RWPE2 (cell line): ENCODE data around the gene DUSP28.

Experiments used
- ATAC-seq: fragments of 200-7000 bp; cut with Tn5 transposase; 3 replicates; pipeline ENCODE4 v1.9.1; 2021; ENCODE audit warnings: low read depth
- DNase-seq: peaks from one replicate; pipeline ENCODE4 v3.0.0-alpha.2; 2020; ENCODE audit warnings: low spot score
- H3K27ac ChIP-seq: fragments of 450-650 bp; 2 replicates; pipeline ENCODE4 v1.5.1; 2017; ENCODE audit warnings: mild to moderate bottlenecking; ENCODE audit not compliant: poor library complexity, severe bottlenecking
- H3K27me3 ChIP-seq: fragments of 250-450 bp; sonication (Bioruptor Pico); 2 replicates; pipeline ENCODE4 v1.5.1; 2021; ENCODE audit warnings: mild to moderate bottlenecking, moderate library complexity; ENCODE audit not compliant: insufficient read depth, poor library complexity, severe bottlenecking
- H3K36me3 ChIP-seq: fragments of 250-450 bp; sonication (Bioruptor Pico); 2 replicates; pipeline ENCODE4 v1.5.1; 2020; ENCODE audit warnings: low read depth, mild to moderate bottlenecking, moderate library complexity
- H3K4me1 ChIP-seq: fragments of 250-450 bp; sonication (Bioruptor Pico); 2 replicates; pipeline ENCODE4 v1.5.1; 2021; ENCODE audit warnings: mild to moderate bottlenecking, moderate library complexity; ENCODE audit not compliant: insufficient read depth, poor library complexity, severe bottlenecking
- H3K4me3 ChIP-seq: fragments of 250-450 bp; sonication (Bioruptor Pico); 2 replicates; pipeline ENCODE4 v1.5.1; 2021; ENCODE audit warnings: mild to moderate bottlenecking, moderate library complexity; ENCODE audit not compliant: severe bottlenecking
- H3K9me3 ChIP-seq: fragments of 250-450 bp; sonication (Bioruptor Pico); 2 replicates; pipeline ENCODE4 v1.5.1; 2021; ENCODE audit warnings: mild to moderate bottlenecking, moderate library complexity; ENCODE audit not compliant: severe bottlenecking
- TF ChIP-seq, protein P1 (sequence below): fragments of 450-650 bp; IDR thresholded peaks from one replicate; pipeline ENCODE4 v1.5.1; 2017; ENCODE audit warnings: mild to moderate bottlenecking, moderate library complexity; ENCODE audit not compliant: poor library complexity, severe bottlenecking

DUSP28 gene

GRCh38 chr2:240573516-240574385, 13.6 kb downstream of the DUSP28 start:
- DNase-seq (no peak), ATAC-seq (no peak)
- H3K27me3 ChIP-seq, result no peaks in the 10 kb centered on the region
- TF ChIP-seq, protein P1, sequence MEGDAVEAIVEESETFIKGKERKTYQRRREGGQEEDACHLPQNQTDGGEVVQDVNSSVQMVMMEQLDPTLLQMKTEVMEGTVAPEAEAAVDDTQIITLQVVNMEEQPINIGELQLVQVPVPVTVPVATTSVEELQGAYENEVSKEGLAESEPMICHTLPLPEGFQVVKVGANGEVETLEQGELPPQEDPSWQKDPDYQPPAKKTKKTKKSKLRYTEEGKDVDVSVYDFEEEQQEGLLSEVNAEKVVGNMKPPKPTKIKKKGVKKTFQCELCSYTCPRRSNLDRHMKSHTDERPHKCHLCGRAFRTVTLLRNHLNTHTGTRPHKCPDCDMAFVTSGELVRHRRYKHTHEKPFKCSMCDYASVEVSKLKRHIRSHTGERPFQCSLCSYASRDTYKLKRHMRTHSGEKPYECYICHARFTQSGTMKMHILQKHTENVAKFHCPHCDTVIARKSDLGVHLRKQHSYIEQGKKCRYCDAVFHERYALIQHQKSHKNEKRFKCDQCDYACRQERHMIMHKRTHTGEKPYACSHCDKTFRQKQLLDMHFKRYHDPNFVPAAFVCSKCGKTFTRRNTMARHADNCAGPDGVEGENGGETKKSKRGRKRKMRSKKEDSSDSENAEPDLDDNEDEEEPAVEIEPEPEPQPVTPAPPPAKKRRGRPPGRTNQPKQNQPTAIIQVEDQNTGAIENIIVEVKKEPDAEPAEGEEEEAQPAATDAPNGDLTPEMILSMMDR, result no peak
- H3K4me3 ChIP-seq, result no peak overlapping the region
- peaks cover 13% of the 10 kb centered on the region for H3K36me3 ChIP-seq
- H3K4me1 ChIP-seq, result no peaks in the 10 kb centered on the region
- H3K27ac ChIP-seq, result no peak overlapping the region
- no peaks in the 10 kb centered on the region for H3K9me3 ChIP-seq

- no peaks in the 10 kb centered on the region for H3K27me3 ChIP-seq
- H3K4me1 ChIP-seq, result peaks cover 7% of the 10 kb centered on the region
- no peak overlapping the region for H3K27ac ChIP-seq
- TF ChIP-seq, protein P1, result no peak
- H3K9me3 ChIP-seq, result no peaks in the 10 kb centered on the region
- H3K4me3 ChIP-seq, result no peak overlapping the region
- ATAC-seq (no peak), DNase-seq (no peak)
- H3K36me3 ChIP-seq, result peaks cover 13% of the 10 kb centered on the region
Observed at GRCh38 chr2:240574386-240575100, 14.4 kb downstream of the DUSP28 start.

GRCh38 chr2:240575101-240575965, 15.2 kb downstream of the DUSP28 start:
- Histone ChIP-seq H3K4me1 (peaks cover 11% of the 10 kb centered on the region), H3K9me3 (no peaks in the 10 kb centered on the region), H3K27me3 (no peaks in the 10 kb centered on the region), H3K27ac (no peak overlapping the region), H3K4me3 (no peak overlapping the region), H3K36me3 (peaks cover 13% of the 10 kb centered on the region)
- DNase-seq (no peak), ATAC-seq (no peak)
- TF ChIP-seq, protein P1, result no peak

GRCh38 chr2:240576036-240576435, 15.9 kb downstream of the DUSP28 start:
- H3K4me1 ChIP-seq, result peaks cover 11% of the 10 kb centered on the region
- H3K4me3 ChIP-seq, result no peak overlapping the region
- no peak overlapping the region for H3K27ac ChIP-seq
- TF ChIP-seq, protein P1, result no peak
- no peaks in the 10 kb centered on the region for H3K9me3 ChIP-seq
- ATAC-seq (no peak), DNase-seq (no peak)
- peaks cover 16% of the 10 kb centered on the region for H3K36me3 ChIP-seq
- H3K27me3 ChIP-seq, result no peaks in the 10 kb centered on the region
